HG03025 (cell line): ENCODE data around the gene POLD2.

Experiments
- ATAC-seq: cut with Tn5 transposase; IDR thresholded peaks from one replicate; pipeline ENCODE4 v1.9.1; 2021; ENCODE audit warnings: mild to moderate bottlenecking, moderate library complexity; ENCODE audit not compliant: unreplicated experiment, low FRiP score

The POLD2 gene

DNA sequence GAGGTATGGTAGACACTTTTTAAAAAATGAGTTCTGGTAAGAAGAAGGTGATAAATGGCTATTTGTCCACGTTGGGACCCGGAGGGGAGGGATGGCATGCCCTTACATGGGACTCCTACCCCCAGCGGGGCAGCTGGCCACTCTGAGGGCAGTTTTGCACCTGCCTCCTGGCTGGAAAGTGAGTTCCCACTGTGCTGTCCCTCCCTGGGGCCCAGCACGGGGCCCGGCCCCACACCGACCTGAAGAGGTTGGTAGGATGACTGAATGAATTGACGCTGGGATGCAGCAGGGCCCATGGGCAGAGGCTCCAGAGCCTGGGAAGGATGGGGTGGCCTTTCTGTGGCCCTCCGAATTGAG lies 19.8 kb downstream of the POLD2 start:
- no peak for ATAC-seq

DNA sequence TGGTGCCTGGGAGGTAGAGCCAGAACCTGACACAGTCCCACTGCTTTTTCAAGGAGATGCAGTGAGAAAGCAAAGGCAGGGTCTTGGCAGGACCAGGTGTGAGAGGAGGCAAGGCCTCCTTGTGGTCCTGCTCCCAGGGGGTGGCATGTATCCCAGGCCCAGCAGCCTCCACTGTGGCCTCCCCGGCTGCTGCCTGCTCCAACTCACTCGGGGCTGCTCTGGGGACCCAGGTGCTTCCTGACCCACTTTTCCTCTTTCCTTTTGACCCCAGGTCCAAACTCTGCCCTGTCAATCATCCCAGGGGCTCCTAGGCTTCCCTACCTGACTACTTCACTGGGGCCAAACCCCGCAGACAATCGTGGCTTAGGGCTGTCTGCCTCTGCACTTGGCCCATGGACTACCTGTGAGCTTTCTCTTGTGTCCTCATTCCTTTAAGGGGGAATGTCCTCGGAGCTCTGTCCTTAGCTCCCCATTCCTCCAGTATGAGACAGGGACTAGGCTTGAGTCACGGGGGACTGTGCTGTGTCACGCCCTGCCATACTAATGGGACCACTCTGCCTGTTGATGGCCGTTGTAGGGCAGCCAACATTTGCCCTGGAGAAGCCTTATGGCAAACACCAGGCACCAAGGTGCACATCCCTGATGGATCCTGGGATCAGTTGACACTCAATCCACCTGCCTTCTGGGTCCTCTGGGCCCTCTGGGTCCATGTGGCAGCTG lies 20.3 kb downstream of the POLD2 start:
- no peak for ATAC-seq

DNA sequence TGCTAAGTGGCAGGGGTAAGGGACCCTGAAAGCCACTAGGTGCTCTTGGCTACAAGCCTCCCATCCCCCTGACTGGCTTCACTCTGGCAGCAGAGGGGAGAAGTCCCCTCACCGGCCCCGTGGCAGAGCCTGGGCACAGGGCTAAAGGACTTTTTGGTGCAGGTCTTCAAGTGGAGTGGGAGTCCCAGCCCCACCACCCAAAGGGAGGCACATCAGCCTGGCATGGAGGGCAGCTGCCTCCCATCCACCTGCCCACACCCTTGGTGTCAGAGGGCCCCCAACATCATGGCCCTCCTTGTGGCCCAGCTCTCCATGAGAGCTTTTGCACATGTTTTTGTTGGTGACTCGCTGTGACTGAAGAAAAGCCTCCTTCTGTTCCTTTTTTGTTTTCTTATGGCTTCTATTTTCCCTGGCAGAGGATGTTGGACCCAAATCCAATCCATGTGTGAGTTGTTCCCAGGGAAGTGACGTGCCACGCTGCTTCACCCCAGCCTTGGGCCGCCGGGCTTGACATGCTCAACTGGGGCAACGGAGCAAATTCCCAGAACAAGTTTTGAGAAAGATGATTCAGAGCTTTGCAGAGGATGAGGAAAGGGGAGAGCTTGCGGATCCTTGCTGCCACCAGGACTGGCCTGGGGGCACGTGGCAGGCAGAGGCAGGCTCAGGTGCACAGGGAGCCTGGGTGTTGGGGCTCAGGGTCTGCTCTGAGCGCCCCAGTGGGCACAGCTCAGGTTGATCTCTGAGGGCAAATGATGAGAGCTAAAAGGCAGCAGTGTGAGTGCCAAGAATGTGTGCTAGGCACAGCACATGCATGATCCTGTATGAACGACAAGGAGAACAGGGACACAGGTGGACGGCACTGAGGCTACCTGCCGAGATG lies 21.1 kb downstream of the POLD2 start:
- ATAC-seq = no peak

DNA sequence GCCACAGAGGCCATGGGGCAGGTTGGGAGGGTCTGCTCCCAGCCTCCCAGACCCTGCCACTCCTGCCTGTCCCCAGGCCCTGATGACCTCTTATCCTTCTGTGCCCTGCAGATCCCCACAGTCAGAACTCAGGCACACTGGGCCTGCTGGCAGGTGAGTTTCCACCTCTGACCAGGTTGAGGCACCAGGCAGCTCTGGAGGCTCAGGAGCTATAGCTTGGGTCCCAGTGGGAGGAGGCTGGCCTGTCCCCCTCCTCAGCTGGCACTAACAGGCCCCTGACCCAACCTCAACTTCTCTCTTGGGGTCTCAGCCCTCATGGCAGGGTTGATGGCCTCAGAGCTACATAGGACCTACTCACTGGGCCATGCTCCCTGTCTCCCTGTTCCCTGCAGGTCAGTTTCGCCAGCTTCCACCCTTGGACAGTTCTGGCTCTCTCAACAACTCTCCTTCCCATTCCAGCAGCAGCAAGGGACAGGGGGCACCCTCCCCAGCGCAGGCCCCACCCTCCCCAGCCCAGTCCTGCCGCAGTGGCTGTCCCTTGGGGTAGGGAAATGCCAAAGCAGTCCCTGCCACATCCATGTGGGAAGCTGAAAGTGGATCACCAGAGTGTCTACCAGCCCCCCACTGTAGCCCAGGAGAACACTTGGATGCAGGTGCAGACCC lies 21.9 kb downstream of the POLD2 start:
- ATAC-seq = no peak

DNA sequence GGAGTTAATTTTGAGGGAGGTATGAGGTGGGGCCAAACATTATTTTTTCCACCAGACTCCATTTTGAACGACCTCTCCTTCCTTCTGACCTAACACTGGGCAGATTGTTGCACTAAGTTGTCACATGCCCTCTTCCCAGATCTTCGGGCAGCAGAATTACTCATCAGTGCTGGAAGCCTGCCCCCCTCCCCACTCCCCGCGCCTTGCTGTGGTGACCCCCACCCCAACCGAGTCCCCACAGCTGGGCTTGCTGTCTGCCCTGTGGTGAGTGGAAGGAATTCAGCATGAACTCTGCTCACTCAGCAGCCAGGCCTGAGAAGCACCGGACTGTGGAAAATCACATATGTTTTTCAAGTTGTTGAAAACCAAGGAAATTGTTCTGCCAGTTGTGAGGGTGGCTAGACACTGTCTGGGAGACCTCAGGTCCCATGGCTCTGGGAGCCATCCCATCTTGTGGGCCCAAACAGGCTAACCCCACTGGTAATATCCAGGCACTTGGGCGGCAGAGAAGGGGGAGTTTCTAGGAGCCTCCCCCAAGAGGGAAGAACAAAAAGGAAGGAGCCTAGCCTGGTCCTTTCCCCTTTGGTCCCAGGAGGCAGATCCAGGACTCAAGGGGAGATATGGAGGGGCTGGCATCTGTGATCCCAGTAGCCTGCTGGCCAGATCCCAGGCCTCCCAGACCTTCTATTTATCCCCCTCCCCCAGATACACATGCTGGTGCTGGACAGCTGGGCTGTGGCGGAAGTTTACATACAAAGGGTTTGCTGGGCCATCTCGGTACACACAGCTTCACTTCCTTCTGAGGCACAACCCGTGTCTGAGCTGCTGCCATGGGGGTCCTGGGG lies 22.7 kb downstream of the POLD2 start:
- no peak for ATAC-seq

DNA sequence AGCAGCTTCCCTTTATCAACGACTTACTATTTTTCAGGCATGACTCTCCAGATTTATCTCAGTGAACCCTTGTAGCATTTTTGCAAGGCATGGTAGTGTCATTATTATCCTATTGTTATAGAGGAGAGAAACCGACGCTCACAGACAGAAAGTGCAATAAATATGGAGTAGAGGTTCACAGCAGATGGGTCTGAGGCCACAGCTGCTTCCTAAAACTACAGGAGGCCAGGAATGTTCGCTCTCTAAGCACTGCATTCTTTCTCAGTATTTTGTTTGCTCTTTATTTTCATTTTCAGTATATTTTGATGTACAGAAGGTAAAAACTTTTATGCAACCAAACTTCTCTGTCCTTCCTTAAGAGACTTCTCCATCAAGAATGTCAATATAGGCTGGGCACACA lies 23.7 kb downstream of the POLD2 start:
- ATAC-seq = no peak

DNA sequence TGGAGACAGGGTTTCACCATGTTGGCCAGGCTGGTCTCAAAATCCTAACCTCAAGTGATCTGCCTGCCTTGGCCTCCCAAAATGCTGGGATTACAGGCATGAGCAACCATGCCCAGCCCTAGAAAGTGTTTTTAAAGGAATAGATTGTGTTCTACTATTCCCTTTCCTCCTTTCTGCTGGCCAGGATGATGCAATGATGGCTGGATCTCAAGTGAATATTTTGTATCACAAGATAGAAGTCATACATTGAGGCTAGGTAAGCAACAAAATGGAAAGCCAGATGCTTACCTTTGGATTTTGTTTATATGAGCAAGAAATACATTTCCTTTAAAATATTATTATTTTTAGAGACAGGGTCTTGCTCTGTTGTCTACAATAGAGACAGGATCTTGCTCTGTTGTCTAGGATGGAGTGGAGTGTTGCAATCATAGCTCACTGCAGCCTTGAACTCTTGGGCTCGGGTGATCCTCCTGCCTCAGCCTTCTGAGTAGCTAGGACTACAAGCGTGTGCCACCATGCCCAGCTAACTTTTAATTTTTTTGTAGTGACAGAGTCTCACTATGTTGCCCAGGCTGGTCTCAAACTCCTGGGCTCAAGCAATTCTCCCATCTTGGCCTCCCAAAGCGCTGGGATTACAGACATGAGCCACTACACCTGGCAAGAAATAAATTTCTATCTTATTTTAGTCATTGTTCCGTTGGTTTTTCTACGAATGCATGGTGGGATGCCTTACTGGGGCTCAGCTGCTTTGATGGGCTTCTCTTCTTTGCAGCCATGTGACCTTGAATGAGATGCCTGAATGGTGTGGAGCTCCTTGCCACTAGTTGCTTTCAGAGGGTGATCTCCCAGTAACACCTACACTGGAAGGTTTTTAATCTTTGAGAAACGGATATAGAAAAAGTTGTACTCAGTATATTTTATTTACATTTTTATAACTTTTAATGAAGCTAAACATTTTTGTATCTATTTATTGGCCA lies 25.0 kb downstream of the POLD2 start:
- ATAC-seq = no peak

DNA sequence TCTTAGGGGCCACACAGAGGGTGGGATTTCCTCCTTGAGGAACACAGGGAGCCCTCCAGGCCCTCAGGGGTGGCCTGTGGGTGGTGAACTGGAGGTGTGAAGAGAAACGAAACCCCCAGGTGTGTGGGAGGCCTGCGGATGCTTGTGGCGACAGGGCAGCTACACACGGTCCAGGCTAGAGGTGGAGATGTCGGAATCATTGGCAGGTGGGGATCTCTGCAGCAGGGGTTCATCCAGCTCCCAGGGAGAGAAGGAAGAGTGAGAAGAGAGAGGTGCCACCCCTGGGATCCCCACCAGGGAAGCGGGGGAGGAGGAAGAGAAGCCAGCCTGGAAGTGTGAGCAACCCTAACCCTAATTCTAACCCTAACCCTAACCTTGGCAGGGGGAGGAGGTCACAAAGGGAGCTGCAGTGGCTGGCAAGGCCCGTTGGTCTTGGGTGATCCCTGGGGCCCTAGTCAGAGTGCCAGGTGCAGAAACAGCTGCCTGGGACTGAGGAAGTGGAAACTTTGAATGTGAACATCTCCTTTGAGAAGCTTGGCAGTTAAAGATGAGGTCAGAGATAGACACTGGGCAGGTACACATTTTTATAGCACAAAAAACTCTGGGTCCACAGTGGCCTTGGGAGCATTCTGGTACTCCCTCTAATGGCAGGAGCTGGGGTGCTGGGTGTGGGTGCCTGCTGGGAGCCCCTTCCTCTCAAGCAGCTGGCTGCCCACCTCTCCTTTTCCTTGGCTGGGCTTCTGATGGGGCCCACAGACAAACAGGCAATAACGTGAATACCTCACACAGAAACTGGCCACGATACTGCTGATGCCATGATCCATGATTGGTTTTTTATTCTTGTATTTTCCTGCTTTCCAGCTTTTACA lies 26.1 kb downstream of the POLD2 start:
- ATAC-seq = no peak

DNA sequence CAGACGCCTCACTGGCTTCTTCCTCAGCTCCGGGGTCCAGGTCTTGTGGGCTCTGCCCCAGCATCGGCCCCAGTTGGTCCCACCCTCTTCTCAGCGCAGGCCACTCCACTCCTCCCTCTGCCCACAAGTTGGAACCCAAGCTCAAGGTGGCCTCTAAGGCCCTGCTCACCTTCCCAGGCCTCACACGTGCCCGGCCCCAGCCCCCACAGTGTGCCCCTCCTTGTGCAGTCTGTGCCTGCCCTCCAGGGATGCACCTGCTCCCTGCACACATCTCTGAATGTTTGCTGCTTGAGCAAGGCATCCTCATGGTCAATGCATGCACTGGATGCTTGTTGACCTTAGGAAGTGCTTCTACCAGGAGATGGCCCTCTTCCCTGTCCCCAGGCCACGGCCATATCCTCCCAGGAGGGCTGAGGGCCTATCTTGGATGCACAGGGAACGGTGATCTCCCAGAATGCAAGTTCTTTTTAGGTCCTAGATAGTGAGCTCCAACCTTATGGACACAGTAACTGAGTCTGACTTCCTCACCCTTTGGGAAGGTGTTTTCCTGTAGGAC lies 26.9 kb downstream of the POLD2 start:
- ATAC-seq = no peak

DNA sequence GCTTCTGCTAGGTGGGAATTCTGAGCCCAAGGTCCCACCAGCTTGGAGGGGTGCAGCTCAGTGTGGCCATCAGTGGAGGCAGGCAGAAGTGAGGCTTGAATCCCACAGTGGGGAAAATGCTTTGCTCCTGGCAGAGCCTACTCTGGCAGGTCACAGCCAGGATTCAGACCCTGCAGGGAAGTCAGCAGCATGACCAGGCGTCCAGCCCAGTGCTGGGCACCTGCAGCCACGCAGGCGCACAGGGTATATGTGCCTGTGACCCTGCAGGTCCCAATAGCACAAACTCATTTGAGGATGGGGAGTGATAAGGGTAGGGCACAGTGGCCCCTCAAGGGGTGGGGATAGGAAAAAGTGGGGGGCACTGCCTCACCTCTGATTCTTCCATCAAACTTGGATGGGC lies 27.6 kb downstream of the POLD2 start:
- no peak for ATAC-seq

DNA sequence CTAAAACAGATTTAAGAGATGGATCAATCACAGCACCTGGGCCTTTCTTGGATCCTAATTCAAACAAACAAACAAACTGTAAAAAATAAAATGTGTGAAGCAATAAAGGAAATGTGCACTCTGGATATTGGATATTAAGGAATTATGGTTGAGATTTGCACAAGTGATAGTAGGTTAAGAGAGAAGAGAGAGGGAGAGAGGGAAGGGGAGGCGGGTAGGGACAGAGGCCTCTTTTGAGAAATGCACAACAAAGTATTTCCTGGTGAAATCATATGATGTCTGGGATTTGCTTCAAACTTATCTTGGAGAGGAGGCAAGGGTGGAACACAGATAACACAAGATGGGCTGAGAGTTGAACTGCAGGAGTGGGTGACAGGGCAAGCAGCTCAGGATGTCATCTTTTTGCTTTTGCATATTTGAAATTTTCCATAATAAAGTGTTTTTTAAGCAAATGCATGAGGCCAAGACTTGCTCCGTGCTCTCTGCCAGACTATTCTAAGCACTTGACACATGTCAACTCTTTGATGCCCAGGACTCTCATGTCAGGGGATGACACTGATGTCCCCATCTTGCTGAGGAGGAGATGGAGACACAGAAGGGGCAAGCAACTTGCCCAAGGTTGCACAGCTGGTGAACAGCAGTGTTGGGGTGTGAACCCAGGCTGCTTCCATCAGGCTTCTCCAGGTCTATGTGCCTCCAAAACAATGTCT lies 28.3 kb downstream of the POLD2 start:
- no peak for ATAC-seq

DNA sequence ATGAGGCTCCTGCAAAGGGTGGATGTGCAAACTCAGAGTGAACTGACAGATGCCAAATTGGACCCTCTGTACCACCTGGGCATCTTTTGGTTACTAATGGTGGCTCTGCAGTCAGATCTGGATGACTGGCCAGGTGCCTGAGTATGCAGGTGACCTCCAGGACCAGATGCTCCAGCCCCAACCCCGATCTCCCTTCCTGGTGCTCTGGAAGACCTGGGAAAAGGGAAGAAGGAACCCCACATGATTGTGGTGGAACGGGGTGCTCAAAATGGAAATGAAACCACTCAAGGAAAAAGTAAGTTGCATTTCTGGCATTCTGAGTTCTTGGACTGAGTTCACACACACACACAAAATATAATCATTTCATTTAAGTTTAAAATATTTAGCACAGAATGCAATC lies 29.0 kb downstream of the POLD2 start:
- ATAC-seq = no peak

DNA sequence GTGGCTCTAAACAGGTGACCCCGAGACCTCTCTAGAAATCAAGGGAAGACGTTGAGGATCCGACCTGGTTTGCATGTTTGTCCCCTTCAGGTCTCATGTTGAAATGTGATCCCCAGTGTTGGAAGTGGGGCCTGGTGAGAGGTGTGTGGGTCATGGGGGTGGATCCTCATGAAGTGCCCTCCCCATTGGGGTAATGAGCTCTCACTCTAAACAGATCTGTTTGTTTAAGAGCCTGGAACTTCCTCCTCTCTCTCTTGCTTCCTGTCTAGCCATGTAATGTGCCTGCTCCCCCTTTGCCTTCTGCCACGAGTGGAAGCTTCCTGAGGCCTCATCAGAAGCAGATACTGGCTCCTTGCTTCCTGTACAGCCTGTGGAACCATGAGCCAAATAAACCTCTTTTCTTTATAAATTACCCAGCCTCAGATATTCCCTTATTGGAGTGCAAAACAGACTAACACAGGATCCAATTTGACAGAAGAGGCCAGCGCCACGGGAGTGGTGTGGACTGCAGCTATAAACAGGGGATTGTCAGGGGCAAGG lies 30.2 kb downstream of the POLD2 start:
- no peak for ATAC-seq

DNA sequence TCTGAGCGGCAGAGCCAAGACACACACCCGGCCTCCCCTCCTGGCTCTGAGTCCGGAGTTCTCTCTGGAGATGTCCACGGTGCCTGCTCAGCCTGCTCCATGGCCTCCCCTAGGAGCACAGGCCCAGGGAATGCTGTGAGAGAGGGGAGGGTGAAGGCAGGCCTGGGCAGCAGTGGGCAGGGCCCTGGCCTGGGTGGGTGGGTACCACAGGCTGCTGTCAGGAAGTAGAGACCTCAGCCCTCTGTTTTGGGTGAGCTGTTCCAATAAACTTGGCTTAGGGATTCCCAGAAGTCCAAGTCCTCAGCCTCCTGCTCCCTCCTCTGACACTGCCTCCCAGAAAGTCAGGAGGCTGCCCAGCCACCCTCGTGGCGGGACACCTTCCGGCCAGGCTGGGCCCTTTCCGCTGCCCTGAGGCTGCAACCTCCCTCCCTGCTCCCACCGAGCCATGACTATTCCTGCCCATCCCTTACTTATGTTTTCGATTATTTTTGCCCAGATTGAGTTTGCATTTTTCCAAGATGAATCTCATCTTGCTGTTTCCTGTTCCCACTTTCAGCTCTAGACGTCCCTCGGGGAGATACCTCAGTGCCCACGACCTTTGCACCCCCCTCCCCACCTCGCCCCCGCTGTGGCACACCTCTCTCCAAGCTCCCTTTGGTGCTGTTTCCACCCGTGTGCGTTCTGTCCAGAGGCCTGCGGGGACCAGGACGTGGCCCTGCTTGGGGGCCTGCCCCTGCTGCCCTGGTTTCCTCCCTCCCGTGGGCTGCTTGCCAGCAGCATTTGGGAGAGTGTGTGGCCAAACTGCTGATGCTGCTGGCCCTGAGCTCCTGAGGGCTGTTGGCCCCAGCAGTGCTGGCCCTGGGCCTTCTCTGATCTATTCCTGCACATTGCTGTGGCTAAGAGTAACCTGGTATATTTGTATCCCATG lies 35.2 kb downstream of the POLD2 start:
- no peak for ATAC-seq

DNA sequence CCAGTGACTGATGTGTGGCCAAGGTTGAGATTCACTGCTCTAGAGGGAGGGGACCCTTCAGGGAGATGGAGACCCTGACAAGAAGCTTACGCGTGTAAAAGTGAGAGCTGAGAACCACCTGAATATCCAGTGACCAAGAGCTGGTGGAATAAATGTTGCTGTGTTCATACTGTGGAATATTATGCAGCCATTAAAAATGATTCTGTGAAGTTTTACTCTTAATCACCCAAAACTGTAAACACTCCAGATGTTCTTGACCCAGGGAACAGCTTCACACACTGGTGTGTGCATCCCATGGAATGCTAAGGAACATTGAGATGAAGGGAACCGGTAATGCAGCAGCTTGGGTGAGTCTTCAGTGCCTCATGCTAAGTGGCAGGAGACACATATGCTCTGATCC lies 36.7 kb downstream of the POLD2 start:
- ATAC-seq = no peak

DNA sequence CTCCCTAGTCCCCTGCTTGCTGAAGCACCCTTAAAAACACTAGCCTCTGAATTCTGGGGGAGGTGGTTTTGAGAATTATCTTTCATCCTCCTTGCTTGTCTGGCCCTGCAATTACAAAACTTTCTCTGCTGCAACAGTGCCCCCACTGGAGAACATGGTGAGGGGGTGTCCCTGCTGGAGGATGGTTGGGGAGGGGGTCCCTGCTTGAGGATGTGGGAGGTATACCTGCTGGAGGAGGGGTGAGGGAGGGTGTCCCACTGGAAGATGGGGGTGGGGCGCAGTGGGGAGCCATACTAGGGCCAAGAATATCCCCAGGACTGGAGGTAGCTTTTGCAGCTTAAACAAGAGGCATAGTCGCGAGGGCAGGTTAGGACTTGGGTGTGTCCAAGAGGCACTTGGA lies 37.8 kb downstream of the POLD2 start:
- no peak for ATAC-seq
